Activated CD4-positive, alpha-beta T cell treated with anti-CD3 and anti-CD28 coated beads, Interleukin-2, amount 50 U/mL, for 24 hours (primary cell): ENCODE results near the gene TGM1.

Experiments
- DNase-seq, 2 donors: peaks; one replicate each; pipeline ENCODE4 v3.0.0-alpha.2; 2020; ENCODE audit warnings: low read depth in 1 of 2, low spot score in 1 of 2

Gene TGM1

DNA sequence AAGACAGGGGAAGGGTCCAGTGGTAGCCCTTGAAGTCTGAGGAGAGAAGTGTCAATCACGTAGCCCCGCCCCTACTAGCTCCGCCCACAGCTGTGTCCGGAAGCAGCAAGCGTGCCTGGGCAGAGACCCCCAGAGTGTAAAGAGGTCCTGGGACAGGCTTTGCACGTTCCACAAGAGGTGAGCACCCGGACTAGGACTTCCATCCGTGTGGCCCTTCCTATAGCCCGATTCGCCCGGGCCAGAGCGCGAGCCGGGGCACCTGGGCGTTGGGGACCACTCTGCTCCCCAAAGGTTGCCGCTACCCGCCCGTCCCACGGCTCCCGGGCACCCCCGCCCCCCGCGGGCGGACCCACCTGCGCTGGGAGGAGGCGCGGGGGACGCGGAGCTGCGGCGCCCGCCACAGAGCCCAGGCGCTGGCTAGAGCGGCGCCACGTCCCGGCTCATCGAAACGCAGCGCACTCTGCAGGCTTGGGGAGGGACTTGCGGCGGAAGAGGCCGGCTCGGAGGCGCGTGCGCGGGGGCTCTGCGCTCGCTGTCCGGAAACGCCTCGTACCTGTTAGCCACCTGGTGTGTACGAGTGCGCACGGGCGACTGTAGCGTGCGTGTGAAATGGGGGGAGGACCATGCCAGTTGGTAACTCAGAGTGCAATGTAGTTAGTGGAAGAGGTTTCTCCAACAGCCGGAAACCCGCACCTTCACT lies 8.3 kb upstream of the TGM1 start, which contains the start of gene RABGGTA:
Gene RABGGTA (minus strand): TSS at position 464 of the 700 bp plus-strand sequence. CDS start 482 bp downstream, outside the sequence.
- peak; percentile 66 to 80 for DNase-seq

- DNase-seq, result no peak
These were observed 7.7 kb upstream of the TGM1 start for GRCh38 chr14:24270537-24271133.

DNA sequence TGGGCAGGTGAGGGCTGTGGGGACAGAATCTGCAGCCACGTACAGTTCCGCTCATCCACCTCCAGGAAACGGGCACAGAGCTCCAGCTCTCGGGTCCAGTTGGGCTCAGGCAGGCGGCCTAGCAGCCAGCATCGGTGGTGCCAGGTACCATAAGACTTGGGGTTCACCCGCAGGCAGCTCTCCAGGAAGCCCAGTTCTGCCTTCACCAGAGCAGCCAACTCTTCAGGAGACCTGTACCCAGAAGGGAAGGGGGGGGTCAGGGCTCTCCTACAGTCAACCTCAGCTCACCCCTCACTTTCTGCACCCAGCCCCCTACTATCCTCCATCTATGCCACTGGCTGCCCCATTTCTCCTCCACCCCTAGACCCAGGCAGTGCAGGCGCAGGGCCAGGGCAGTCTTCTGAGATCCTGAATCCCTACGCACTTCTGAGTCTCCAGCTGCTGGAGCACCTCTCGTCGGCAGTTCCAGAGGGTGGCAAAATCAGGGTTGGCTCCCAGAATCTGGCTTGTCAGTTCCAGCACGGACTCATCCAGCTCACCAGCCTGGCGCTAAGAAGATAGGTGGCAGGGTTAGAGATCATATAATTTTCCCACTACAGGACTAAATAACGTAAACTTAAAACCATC lies 7.0 kb upstream of the TGM1 start:
- no peak for DNase-seq

DNA sequence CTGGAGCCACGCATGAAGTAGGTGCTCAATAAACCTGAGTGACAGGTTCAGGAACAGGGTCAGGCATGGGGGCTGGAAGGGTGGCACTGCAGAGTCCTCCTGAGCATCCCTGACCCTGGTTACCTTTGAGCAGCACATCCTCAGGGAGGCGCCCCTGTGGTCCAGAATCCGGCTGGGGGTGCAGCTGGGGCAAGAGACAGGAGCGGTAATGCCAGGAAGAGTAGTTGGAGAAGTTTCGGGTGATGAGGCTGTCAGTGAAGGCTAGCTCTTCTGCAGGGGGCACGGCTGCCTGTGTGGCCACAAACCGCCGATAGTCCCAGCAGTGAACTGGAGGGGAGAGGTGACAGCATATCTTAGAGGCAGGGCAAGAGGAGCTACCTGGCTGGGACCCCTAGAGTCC lies 6.4 kb upstream of the TGM1 start:
- no peak for DNase-seq

- DNase-seq, result no peak
These were observed 5.2 kb upstream of the TGM1 start for GRCh38 chr14:24268225-24268624.

GRCh38 chr14:24267516-24267915 lies 4.5 kb upstream of the TGM1 start:
- no peak for DNase-seq

DNA sequence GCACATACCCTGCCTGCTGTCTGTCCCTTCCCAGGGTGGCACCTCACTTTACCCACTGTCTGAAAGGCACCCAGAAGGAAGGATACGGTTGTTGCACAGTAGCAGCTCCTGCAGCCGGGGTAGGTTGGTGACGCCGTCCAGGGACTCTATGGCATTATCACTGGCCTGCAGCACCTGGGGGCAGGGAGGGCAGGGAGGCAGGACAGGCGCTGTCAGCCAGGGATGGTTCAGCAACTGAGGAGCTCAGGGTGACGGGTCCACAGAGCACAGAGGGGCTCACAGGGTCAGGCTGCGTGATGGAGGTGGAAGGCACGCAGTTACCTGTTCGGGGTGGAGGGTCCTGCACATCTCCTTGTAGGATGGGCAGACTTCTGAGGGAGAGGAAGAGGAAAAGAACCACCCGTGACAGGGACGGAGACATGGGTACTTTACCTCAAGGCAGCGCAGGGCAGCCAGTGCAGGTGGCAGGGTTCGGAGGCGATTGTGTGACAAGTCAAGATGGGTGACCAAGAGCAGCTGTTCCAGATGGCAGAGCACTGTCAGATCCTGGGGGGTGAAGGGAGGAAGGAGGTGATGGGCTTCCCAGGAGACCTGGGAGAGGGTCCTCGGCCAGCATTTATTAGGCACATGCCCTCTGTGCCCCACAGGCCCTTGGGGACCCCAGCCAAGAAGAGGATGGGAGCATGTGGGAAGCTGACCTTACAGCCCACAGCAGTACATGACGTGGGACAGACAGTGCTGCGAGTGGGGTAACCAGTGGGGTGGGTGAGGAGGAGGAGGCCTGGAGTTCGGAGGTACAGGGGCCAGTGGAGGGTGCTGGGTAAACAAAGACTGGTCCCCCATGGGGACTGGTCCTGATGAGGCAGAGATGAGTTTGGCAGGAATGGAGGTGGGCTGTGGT lies 3.6 kb upstream of the TGM1 start:
- DNase-seq, result no peak

DNA sequence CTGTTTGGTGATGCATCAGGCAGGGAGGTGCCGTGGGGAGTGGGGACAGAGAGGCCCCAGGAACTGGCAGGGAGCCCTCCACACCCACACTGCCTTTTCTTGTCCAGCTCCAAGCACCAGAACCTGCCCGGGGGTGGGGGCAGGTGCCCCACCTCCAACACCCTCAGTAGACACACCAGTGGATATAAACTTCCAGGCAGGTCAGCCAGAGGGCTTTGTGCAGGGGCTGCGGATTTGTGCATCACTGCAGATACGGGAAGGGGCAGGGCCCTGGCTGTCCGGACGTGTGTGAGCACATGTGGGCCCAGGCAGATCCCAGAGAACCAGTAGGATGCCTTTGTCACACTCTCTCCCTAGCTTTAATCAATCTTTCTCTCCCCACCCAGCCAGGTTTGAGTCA lies 1.3 kb upstream of the TGM1 start:
- DNase-seq, result no peak

DNA sequence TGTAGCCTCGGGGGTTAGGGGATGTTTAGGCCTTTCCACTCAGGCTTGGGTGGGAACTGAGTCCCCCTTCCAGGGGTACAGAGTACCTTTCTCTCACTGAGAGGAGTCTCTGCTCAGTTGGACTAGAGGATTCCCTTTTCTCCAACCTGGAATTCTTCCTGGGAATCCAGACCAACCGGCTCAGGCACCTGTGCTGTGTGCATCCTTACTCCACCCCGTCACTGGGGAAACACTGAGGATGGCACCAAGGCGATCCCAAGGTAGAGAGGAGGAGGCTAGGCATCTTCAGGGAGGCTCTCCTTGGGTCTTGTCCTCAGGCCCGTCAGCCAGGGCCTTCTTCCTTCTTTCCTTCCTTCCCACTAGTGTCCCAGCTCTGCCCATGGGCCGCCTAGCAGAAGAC lies 871 bp upstream of the TGM1 start:
- DNase-seq, result no peak

DNA sequence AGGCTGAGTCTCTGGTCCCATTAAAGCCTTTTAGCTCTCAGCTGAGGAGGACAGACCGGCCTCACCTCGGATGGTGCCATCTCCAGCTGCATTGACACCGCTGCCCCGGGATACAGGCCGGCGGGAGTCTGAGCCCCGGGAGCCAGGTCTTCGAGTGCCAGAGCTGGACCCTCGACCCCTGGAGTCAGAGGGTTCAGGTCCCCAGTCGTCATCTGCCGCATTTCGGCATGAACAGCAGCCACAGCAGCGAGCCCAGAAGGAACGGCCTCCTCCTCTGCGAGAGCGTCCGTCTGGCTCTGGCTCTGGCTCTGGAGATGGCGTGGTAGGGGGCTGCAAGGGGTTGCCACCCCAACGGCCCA lies 1.0 kb downstream of the TGM1 start:
- DNase-seq, result no peak

DNA sequence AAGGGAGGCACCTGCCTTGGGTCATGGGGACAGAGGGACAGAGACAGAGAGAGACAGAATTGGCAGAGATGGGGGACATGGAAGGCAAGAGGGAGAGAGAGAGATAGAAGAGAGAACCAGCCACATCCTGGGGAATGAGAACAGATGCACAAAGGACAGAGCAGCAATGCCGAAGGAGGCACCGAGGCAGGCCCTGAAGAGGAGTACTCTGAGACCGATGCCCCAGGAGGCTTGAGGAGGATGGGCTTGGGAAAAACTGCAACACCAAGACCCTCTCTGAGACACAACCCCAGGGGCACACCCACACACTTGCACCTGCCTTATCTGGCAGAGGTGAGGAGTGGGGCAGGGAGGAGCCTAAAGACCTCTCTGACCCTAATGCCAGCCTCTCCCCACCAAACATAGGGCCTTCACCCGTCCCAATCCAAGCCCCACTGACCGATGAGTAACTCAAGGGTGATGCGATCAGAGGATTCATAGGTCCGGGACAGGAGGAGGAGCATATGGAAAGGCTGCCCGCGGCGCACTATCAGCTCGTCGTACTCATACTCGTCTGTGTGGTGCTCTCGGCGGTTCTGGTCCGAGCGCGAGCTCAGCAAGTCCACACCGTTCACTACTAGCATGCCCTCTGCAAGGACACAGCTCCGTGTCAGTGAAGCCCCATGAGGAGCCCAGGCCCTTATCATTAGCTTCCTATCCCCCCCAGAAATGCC lies 1.6 kb downstream of the TGM1 start:
- no peak for DNase-seq

- DNase-seq, result no peak
These were observed 2.2 kb downstream of the TGM1 start for GRCh38 chr14:24260780-24261157.

DNA sequence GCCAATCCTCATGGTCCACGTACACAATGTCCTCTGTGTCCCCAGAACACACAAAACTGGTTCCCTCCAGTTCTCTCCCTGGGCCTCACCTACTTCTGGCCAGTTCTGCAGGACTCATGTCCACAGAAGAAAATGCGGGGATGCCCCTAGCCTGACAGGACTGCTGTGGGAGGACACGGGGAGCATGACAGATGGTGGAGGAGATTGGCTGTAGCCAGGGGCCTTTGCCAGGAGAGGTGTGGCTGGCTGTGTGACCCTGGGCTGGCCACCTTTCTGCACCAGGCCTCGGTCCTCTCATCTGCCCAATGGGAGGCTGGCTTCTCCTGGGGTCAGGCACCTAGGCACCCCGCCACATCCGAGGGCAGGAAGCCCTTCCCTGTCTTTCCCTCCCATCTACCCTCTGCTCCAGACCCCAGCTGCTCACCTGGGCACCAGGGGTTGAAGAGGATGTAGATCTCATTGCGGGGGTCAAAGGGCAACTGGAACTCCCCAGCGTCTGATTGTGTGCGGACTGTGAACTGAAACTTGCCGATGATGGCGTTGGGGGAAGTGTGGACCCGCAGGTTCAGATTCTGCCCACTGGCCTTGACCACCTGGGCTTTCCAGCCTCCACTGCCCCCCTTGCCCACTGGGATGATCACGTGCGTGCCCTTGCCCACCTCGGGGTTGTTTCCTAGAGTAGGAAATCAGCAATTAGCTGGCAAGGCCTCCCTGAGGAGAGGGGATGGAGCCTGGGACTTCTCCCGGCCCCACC lies 2.8 kb downstream of the TGM1 start:
- no peak for DNase-seq

GRCh38 chr14:24259282-24260025 lies 3.5 kb downstream of the TGM1 start:
- no peak for DNase-seq

- DNase-seq, result no peak
These were observed 4.3 kb downstream of the TGM1 start for GRCh38 chr14:24258548-24259265.

DNA sequence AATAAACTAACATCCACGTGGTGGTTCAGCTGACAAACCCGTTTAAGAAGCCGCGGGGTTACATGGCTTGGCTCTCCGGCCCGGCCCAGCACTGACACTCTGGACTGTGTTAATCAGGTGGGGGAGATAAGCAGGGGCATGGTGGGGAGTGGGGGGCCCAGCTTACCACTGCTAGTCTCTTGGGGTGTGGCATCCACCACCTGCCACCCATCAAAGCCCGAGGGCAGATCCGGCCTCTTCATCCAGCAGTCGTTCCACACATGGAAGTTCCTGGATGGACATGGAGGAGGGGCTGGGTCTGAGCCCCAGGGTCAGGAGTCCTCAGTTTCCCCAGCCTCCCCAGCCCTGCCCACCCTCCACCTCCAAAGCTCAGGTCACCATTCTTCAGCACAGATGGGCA lies 4.9 kb downstream of the TGM1 start:
- DNase-seq, result no peak

DNA sequence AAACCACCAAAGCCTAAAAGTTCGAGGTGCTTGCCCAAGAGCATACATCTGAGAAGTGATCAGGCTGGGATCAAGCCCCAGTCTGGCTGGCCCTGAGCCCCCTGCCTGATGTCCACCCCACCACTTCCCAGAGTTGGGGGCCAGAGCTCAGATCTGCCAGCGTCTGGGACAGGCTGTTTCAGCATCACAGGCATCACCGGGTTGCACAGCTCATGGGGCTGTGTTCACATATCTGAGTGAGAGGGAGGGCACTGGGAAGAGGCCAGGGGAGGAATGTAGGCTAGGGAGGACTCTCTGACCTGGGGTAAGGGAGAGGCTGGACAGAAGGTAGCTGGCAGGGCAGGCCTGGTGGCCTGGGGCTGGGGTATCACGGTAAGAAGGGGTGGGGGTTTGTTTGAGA lies 6.0 kb downstream of the TGM1 start:
- no peak for DNase-seq

GRCh38 chr14:24255931-24256711 lies 6.9 kb downstream of the TGM1 start:
- DNase-seq, result no peak
